NCI-H1092 (cell line): Measurements from ENCODE around the gene DEFB132.
"Not testable (repeated sequence)": the region's sequence is repeated elsewhere in the genome, so short reads cannot be mapped to it uniquely, and the experiment has no call there.

Source experiments
- DNase-seq: peaks from one replicate; lab custom pipeline; 2025; lab: John Stamatoyannopoulos, UW

DEFB132 gene

GRCh38 chr20:257419-257818 lies at the start of gene DEFB132:
DEFB132 (plus strand) TSS chr20:257724; CDS start chr20:257779, 55 bp downstream.
- DNase-seq: no peak

- peak; percentile 28 for DNase-seq
These were observed 48.5 kb upstream of the DEFB132 start for GRCh38 chr20:208942-209566.

GRCh38 chr20:210809-211502 lies 46.6 kb upstream of the DEFB132 start:
- DNase-seq: no peak

GRCh38 chr20:214383-214782 lies 43.1 kb upstream of the DEFB132 start:
- DNase-seq: no peak

GRCh38 chr20:215796-216195 lies 41.7 kb upstream of the DEFB132 start:
- DNase-seq: no peak

- no peak for DNase-seq
These were observed 40.3 kb upstream of the DEFB132 start for GRCh38 chr20:217266-217665.

GRCh38 chr20:219290-220115 lies 38.0 kb upstream of the DEFB132 start:
- no peak for DNase-seq

- DNase-seq: no peak
These were observed 36.2 kb upstream of the DEFB132 start for GRCh38 chr20:221258-221830.

- DNase-seq: not testable (repeated sequence)
These were observed 31.6 kb upstream of the DEFB132 start for GRCh38 chr20:225879-226278.

GRCh38 chr20:226958-227357 lies 30.6 kb upstream of the DEFB132 start, which contains the start of gene DEFB129:
DEFB129 (plus strand) TSS chr20:227258; CDS start chr20:227289, 31 bp downstream.
- no peak for DNase-seq

GRCh38 chr20:227439-228105 lies 30.0 kb upstream of the DEFB132 start:
- DNase-seq: no peak

GRCh38 chr20:235891-236290 lies 21.6 kb upstream of the DEFB132 start:
- DNase-seq: no peak

GRCh38 chr20:237489-237888 lies 20.0 kb upstream of the DEFB132 start:
- DNase-seq: no peak

- DNase-seq: no peak
These were observed 19.6 kb upstream of the DEFB132 start for GRCh38 chr20:237929-238328.

- no peak for DNase-seq
These were observed 14.6 kb upstream of the DEFB132 start for GRCh38 chr20:242905-243304.

- DNase-seq: no peak
These were observed 6.2 kb upstream of the DEFB132 start for GRCh38 chr20:251354-251753.

GRCh38 chr20:252801-253200 lies 4.7 kb upstream of the DEFB132 start:
- DNase-seq: no peak

- DNase-seq: not testable (repeated sequence)
These were observed 4.1 kb upstream of the DEFB132 start for GRCh38 chr20:253447-253846.

- no peak for DNase-seq
These were observed 840 bp downstream of the DEFB132 start for GRCh38 chr20:258269-258858.

GRCh38 chr20:258963-259362 lies 1.4 kb downstream of the DEFB132 start:
- DNase-seq: no peak

GRCh38 chr20:259981-260380 lies 2.5 kb downstream of the DEFB132 start:
- no peak for DNase-seq
